Lower leg skin (tissue), 3 donors: Measurements from ENCODE around the gene AGRP.

Experiments
- CTCF ChIP-seq, 3 donors: fragments of 450-650 bp; IDR thresholded peaks; one replicate each; pipeline ENCODE4 v1.5.1; 2016; ENCODE audit warnings: antibody characterized with exemption in 3 of 3, mild to moderate bottlenecking in 3 of 3, moderate library complexity in 2 of 3
- POLR2A ChIP-seq, 2 donors: fragments of 450-650 bp; IDR thresholded peaks; one replicate each; pipeline ENCODE4 v1.6.1; 2016 to 2017; ENCODE audit warnings: antibody characterized with exemption in 2 of 2, mild to moderate bottlenecking in 1 of 2, moderate library complexity in 1 of 2

- TF ChIP-seq CTCF (IDR thresholded peaks at IDR 0.05) = no peak
- no peak for TF ChIP-seq POLR2A (IDR thresholded peaks at IDR 0.05)
These were observed at the start of gene AGRP for GRCh38 chr16:67483150-67483549.
